HG03342 (cell line): Measurements from ENCODE around the gene ENTPD8.
"Not testable (repeated sequence)": the region's sequence is repeated elsewhere in the genome, so short reads cannot be mapped to it uniquely, and the experiment has no call there.

Experiments used
- ATAC-seq: cut with Tn5 transposase; IDR thresholded peaks from one replicate; pipeline ENCODE4 v1.9.1; 2021; ENCODE audit warnings: mild to moderate bottlenecking, moderate library complexity; ENCODE audit not compliant: unreplicated experiment

ENTPD8 gene

GRCh38 chr9:137411645-137412380 is 29.3 kb downstream of the ENTPD8 start:
- no peak for ATAC-seq

- no peak for ATAC-seq
Measured at GRCh38 chr9:137411260-137411644, 29.9 kb downstream of the ENTPD8 start.

GRCh38 chr9:137410891-137411249 is 30.3 kb downstream of the ENTPD8 start:
- no peak for ATAC-seq

GRCh38 chr9:137410236-137410890 is 30.8 kb downstream of the ENTPD8 start:
- not testable (repeated sequence) for ATAC-seq

- no peak for ATAC-seq
Measured at GRCh38 chr9:137409515-137409914, 31.6 kb downstream of the ENTPD8 start.

DNA sequence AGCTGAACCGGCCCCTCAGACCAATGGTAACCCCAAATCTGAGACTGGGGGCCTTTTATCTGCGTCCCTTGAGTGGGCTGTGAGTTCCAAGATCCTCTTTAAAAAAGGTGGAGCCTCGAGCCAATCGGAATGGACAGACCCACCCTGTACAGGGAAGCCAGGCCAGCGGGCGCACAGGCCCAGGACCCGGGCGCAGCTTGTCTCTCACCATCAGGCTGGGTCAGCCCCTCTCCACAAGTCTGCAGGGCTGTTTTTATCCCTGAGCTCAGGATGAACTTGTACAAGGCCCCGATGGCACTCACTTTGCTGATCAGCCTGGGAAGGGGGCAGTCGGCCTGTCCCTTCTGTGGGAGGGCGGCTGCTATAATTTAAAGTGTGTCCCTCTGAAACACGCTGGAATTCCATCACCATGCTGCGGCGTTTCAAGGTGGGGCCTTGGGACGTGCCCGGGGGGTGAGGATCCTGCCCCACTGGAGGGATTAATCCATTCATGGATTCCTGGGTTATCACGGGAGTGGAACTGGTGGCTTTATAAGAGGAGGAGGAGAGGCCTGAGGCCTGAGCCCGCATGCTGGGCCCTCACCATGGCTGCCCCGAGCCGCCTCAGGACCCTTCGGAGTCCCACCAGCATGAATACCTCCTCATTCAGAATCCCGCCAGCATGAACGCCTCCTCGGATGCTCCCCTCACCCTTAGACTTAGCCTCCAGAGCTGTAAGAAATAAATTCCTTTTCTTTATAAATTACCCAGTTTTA is 32.3 kb downstream of the ENTPD8 start:
- ATAC-seq: no peak

- ATAC-seq: no peak
Measured at GRCh38 chr9:137407590-137408300, 33.4 kb downstream of the ENTPD8 start.

DNA sequence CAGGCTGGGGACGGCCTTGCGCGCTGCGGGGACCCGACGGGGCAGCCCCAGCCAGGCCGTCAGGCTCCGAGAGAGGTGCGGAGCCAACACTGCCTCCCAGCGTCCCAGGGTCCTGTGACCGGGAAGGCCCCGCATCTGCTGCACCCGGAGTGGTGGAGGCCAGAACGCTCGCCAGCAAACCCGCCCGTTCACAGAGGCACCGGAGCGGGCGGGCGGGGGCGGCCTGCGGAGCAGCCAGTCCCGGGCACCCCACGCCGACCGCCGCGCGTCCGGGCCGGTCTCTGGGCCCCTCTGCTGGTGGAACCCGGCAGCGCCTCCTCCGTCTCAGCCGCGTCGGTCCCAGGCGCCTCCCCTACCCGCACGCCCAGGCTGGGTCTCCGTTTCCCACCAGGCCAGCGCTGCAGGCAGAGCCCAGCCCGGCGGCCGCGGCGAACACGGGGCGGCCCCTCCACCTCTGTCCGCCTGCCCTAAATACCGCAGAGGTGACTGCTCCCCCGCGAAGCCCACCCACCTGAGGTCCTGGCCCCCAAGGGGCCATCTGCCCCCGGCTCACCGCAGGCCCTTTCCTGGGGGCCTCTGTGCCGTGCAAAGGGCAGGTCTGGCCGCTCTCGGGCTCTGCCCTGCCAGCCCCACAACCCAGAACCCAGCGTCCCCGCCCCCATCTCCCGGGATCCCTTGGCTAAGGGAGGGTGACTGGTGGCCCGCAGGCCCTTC is 34.1 kb downstream of the ENTPD8 start:
- peak; percentile 42 for ATAC-seq

DNA sequence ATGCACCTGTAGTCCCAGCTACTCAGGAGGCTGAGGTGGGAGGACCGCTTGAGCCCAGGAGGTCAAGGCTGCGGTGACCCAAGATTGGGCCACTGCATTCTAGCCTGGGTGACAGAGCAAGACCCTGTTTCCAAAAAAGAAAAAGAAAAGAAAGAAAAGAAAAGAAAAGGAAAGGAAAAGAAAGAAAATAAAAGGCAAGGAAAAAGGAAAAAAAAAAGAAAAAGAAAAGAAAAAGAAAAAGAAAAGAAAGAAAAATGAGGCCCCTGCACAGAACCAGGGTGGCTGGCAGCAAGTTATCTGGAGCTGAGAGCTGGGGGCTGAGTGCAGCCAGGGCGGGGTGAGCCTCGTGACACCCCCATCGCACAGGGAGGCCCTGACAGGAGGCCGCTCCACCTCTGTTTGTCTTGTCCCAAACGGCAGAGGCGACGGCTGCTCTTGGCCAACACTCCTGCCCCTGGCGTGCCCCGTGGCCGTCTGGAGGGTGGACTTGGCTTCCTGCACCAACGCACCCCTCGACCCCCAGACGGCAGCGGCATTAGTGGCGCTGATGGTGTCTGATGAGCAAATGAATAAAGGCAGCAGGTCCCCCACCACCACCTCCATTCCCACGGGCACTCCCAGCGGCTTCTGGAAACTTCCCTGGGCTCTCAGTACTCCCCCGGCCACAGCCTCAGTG is 34.9 kb downstream of the ENTPD8 start:
- ATAC-seq: no peak

- ATAC-seq: no peak
Measured at GRCh38 chr9:137405677-137406081, 35.5 kb downstream of the ENTPD8 start.

DNA sequence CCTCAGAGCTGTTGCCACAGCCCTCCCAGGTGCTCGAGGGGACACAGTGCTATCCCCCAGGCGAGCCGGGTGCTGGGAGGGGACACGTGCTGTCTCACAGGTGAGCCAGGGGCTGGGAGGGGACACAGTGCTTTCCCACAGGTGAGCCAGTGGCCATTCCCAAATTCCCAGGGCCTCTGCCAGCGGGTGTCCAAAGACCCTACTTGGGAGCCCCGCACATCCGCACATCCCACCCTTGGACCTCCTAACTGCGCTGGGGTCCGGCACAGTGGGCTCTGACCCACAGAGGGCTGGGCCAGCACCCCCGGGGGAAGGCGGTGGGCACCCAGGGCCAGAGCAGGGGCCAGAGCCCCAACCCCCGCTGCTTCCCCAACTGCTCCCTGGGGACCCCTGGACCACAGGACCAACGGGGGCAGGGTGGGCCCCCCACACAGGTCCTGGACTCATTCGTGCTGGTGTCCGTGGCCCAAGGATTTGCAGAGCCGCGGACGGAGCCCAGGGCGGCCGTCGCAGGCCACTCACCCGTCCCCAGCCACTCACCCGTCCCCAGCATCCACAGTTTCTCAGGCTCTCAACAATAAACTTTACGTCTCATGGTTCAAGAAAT is 36.1 kb downstream of the ENTPD8 start:
- ATAC-seq: no peak

GRCh38 chr9:137403269-137403668 is 37.9 kb downstream of the ENTPD8 start:
- no peak for ATAC-seq

GRCh38 chr9:137402746-137403145 is 38.4 kb downstream of the ENTPD8 start:
- no peak for ATAC-seq

- no peak for ATAC-seq
Measured at GRCh38 chr9:137398561-137399468, 42.3 kb downstream of the ENTPD8 start.

DNA sequence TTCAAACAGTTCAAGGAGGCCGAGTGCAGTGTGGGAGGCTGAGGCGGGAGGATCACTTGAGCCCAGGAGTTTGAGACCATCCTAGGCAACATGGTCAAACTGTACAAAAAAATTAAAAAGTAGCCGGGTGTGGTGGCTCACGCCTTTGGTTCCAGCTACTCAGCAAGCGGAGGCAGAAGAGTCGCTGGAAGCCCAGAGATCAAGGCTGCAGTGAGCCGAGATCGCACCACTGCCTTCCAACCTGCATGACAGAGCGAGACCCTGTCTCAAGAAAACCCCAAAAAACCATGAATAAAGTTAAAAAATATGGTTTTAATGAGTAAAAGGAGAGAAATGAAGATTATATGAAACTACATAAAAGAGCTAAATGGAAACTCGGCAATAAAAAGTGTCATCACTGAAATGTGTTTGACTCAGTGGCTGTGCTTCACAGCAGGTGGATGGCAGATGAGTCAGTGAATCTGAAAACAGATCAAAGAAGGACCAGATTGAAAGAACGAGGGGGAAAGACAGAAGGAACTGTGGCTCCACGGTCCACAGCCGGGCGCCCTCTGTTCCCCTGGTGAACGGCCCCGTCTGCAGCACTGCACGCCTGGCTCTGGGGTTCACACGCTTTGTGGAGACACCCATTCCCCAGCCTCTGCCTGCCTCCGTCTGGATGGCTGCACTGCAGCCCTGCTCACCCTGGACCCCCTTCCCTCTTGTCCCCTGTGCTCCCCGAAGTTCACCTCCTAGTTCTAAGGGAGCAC is 43.3 kb downstream of the ENTPD8 start:
- no peak for ATAC-seq

- ATAC-seq: no peak
Measured at GRCh38 chr9:137396634-137397367, 44.4 kb downstream of the ENTPD8 start.

- no peak for ATAC-seq
Measured at GRCh38 chr9:137396227-137396626, 44.9 kb downstream of the ENTPD8 start.
